ENCODE measurements around the gene FCRL4. TPM values are rescaled to one million over a fixed set of nuclear protein-coding genes. Genes with fewer than 3 reads are reported as not detected.
"Not testable (repeated sequence)": the region's sequence is repeated elsewhere in the genome, so short reads cannot be mapped to it uniquely, and the experiment has no call there.

FCRL4 gene
- total RNA-seq, 1 donor from 2014 or later: not detected

- no peaks in the 10 kb centered on the region for H3K9me3 Mint-ChIP-seq
- TF ChIP-seq, protein P1, sequence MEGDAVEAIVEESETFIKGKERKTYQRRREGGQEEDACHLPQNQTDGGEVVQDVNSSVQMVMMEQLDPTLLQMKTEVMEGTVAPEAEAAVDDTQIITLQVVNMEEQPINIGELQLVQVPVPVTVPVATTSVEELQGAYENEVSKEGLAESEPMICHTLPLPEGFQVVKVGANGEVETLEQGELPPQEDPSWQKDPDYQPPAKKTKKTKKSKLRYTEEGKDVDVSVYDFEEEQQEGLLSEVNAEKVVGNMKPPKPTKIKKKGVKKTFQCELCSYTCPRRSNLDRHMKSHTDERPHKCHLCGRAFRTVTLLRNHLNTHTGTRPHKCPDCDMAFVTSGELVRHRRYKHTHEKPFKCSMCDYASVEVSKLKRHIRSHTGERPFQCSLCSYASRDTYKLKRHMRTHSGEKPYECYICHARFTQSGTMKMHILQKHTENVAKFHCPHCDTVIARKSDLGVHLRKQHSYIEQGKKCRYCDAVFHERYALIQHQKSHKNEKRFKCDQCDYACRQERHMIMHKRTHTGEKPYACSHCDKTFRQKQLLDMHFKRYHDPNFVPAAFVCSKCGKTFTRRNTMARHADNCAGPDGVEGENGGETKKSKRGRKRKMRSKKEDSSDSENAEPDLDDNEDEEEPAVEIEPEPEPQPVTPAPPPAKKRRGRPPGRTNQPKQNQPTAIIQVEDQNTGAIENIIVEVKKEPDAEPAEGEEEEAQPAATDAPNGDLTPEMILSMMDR (conservative IDR thresholded peaks at IDR 0.05): no peak
- H3K27ac Mint-ChIP-seq: no peak overlapping the region
- H3K4me1 Mint-ChIP-seq (ENCODE audit: unreplicated experiment): no peaks in the 10 kb centered on the region
- H3K27me3 Mint-ChIP-seq: peaks cover 8% of the 10 kb centered on the region
- no peak for DNase-seq (ENCODE audit: extremely low spot score, unreplicated experiment)
- no peak overlapping the region for H3K4me3 Mint-ChIP-seq
- H3K36me3 Mint-ChIP-seq: no peaks in the 10 kb centered on the region
Observed at GRCh38 chr1:157558119-157558518, 39.8 kb downstream of the FCRL4 start.

DNA sequence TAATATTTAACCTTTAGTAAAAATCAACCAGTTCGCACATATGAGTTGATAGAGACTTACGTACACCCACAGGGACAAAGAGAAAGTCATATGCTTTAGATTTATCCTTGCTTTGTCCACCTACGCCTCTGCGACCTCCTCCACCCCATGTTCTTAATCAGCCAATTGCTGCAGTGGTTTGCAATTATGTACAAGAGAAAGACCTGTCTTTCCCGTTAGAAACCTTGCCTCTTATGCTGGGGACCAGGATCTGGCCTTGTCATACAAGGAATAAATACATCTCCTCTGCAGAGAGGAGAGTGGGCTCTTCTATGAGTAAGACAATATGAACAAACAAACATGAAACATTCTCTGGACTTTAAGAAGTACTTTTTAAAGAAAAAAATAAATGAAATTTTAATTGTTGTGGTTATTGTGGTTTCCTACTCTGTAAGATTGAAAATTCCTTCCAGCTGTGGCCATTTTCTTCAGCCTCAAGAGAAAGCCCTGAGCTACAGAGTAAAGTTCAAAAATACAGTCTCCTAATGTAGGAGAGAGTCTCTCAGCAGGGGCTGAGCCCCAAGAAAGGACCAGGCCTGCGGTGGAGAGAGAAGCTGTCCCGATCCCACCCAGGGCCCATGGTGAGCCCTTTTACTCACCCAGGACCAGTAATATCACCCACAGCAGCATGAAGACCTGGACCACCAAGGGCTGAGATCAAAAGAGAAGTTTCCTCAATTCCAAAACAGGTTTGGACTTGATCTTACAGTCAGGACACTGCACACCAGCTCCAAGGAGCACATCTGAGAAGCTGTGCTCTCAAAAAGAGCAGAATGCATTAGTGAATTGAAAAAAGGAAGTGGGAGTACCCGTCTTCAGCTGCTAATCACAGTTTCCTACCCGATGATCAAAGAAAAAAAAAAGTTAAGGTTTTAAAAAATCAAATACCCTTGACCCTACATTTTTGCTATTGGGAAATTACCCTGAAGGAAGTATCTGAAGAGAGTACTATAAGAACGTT is 45.9 kb downstream of the FCRL4 start, which contains the start of gene FCRL5:
FCRL5 (minus strand) TSS at position 822 of the 1,000 bp plus-strand sequence; CDS start at position 669, 153 bp downstream.
- Mint-ChIP-seq H3K4me1 (ENCODE audit: unreplicated experiment) (no peaks in the 10 kb centered on the region), H3K9me3 (no peaks in the 10 kb centered on the region), H3K36me3 (no peaks in the 10 kb centered on the region), H3K4me3 (no peak within 1 kb of the TSS), H3K27ac (no peak within 1 kb of the TSS), H3K27me3 (no peaks in the 10 kb centered on the region)
- TF ChIP-seq, protein P1 (conservative IDR thresholded peaks at IDR 0.05): no peak
- no peak for DNase-seq (ENCODE audit: extremely low spot score, unreplicated experiment)

DNA sequence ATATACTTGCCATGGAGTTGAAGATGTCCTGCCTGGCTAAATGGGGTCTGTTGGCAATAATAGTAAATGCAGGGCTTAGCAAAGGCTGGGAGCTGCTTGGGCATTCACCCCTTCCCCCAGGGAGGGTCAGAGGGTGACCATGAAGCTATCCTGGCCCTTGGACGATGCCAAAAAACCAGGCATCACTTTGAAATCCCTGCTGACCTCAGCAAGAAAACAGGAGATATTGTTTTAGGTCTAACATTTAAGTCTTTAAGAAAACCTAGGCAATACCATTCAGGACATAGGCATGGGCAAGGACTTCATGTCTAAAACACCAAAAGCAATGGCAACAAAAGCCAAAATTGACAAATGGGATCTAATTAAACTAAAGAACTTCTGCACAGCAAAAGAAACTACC is 49.8 kb downstream of the FCRL4 start:
- H3K4me3 Mint-ChIP-seq; H3K27me3 Mint-ChIP-seq; H3K9me3 Mint-ChIP-seq; H3K27ac Mint-ChIP-seq; H3K4me1 Mint-ChIP-seq (ENCODE audit: unreplicated experiment); DNase-seq (ENCODE audit: extremely low spot score, unreplicated experiment); H3K36me3 Mint-ChIP-seq: not testable (repeated sequence)

- peaks cover 26% of the 10 kb centered on the region for H3K27me3 Mint-ChIP-seq
- no peak overlapping the region for H3K27ac Mint-ChIP-seq
- DNase-seq (ENCODE audit: extremely low spot score, unreplicated experiment): no peak
- no peaks in the 10 kb centered on the region for H3K9me3 Mint-ChIP-seq
- no peak overlapping the region for H3K4me3 Mint-ChIP-seq
- TF ChIP-seq, protein P1 (conservative IDR thresholded peaks at IDR 0.05): no peak
- no peaks in the 10 kb centered on the region for H3K36me3 Mint-ChIP-seq
- H3K4me1 Mint-ChIP-seq (ENCODE audit: unreplicated experiment): no peaks in the 10 kb centered on the region
Observed at GRCh38 chr1:157542676-157543075, 55.2 kb downstream of the FCRL4 start.

- Mint-ChIP-seq H3K4me1 (ENCODE audit: unreplicated experiment) (no peaks in the 10 kb centered on the region), H3K27me3 (peaks cover 26% of the 10 kb centered on the region), H3K27ac (no peak overlapping the region), H3K36me3 (no peaks in the 10 kb centered on the region), H3K4me3 (no peak overlapping the region), H3K9me3 (no peaks in the 10 kb centered on the region)
- no peak for DNase-seq (ENCODE audit: extremely low spot score, unreplicated experiment)
- TF ChIP-seq, protein P1 (conservative IDR thresholded peaks at IDR 0.05): no peak
Observed at GRCh38 chr1:157540852-157541251, 57.0 kb downstream of the FCRL4 start.

DNA sequence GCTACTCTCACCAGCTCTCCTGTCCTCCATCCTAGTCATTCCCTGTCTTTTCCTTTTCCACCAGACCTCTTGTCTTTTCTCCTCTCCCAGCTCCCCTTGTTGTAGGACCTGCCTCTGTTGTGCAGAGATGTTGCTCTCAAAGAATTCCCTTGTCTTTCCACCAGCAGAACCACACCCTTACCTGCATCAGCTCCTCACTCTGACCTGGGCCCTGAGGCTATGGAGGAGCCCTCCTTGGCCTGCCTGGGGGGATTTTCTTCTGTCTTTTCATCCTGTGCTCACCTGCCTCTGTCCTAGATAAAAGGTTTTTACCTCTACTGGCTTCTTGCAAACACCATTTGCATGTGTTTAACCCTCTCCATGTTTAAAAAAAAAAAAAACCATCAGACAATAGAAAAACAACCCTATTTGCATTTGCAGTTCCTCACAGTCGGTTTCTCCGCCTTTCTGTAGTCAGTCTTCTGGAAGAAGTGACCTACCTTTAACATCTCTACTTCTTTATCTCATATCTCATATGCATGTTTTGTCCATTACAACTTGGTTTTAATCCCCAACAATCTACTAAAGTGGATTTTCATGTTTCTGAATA is 57.6 kb downstream of the FCRL4 start:
- TF ChIP-seq, protein P1 (conservative IDR thresholded peaks at IDR 0.05): no peak
- Mint-ChIP-seq H3K27me3 (peaks cover 26% of the 10 kb centered on the region), H3K27ac (no peak overlapping the region), H3K36me3 (no peaks in the 10 kb centered on the region), H3K4me1 (ENCODE audit: unreplicated experiment) (no peaks in the 10 kb centered on the region), H3K9me3 (no peaks in the 10 kb centered on the region), H3K4me3 (no peak overlapping the region)
- no peak for DNase-seq (ENCODE audit: extremely low spot score, unreplicated experiment)
